ENCODE results near the gene USP17L25. TPM values are rescaled to one million over a fixed set of nuclear protein-coding genes. Genes with fewer than 3 reads are reported as not detected.

USP17L25 gene
- total and polyA plus RNA-seq, 3 donors from 2014 or later, result not detected

Other genes with a start within 250 kb of the USP17L25 start
- not detected for gene FAM90A26, start 159.5 kb upstream of the USP17L25 start, total RNA-seq
- not detected for gene FAM90A26, start 159.5 kb upstream of the USP17L25 start, polyA plus RNA-seq (ENCODE audit: insufficient read depth, low read depth, low replicate concordance)
- gene USP17L10, start 119.3 kb upstream of the USP17L25 start, total RNA-seq, result not detected
- gene USP17L10, start 119.3 kb upstream of the USP17L25 start, polyA plus RNA-seq (ENCODE audit: insufficient read depth, low read depth, low replicate concordance), result not detected
- not detected for gene USP17L11, start 114.5 kb upstream of the USP17L25 start, total RNA-seq
- not detected for gene USP17L11, start 114.5 kb upstream of the USP17L25 start, polyA plus RNA-seq (ENCODE audit: insufficient read depth, low read depth, low replicate concordance)
- gene USP17L12, start 109.8 kb upstream of the USP17L25 start, total RNA-seq, result not detected
- gene USP17L12, start 109.8 kb upstream of the USP17L25 start, polyA plus RNA-seq (ENCODE audit: insufficient read depth, low read depth, low replicate concordance), result not detected
- gene USP17L13, start 105.0 kb upstream of the USP17L25 start, total RNA-seq, result not detected
- gene USP17L13, start 105.0 kb upstream of the USP17L25 start, polyA plus RNA-seq (ENCODE audit: insufficient read depth, low read depth, low replicate concordance), result not detected
- gene USP17L15, start 95.5 kb upstream of the USP17L25 start, total RNA-seq, result not detected
- not detected for gene USP17L15, start 95.5 kb upstream of the USP17L25 start, polyA plus RNA-seq (ENCODE audit: insufficient read depth, low read depth, low replicate concordance)
- gene USP17L17, start 86.0 kb upstream of the USP17L25 start, total RNA-seq, result not detected
- gene USP17L17, start 86.0 kb upstream of the USP17L25 start, polyA plus RNA-seq (ENCODE audit: insufficient read depth, low read depth, low replicate concordance), result not detected
- gene USP17L18, start 81.3 kb upstream of the USP17L25 start, total RNA-seq, result not detected
- gene USP17L18, start 81.3 kb upstream of the USP17L25 start, polyA plus RNA-seq (ENCODE audit: insufficient read depth, low read depth, low replicate concordance), result not detected
- not detected for gene USP17L19, start 76.5 kb upstream of the USP17L25 start, total RNA-seq
- not detected for gene USP17L19, start 76.5 kb upstream of the USP17L25 start, polyA plus RNA-seq (ENCODE audit: insufficient read depth, low read depth, low replicate concordance)
- gene USP17L20, start 71.8 kb upstream of the USP17L25 start, total RNA-seq, result not detected
- not detected for gene USP17L20, start 71.8 kb upstream of the USP17L25 start, polyA plus RNA-seq (ENCODE audit: insufficient read depth, low read depth, low replicate concordance)
- gene USP17L21, start 67.0 kb upstream of the USP17L25 start, total RNA-seq, result not detected
- gene USP17L21, start 67.0 kb upstream of the USP17L25 start, polyA plus RNA-seq (ENCODE audit: insufficient read depth, low read depth, low replicate concordance), result not detected
- gene USP17L22, start 62.3 kb upstream of the USP17L25 start, total RNA-seq, result not detected
- not detected for gene USP17L22, start 62.3 kb upstream of the USP17L25 start, polyA plus RNA-seq (ENCODE audit: insufficient read depth, low read depth, low replicate concordance)
- gene USP17L24, start 4.7 kb upstream of the USP17L25 start, total RNA-seq, result not detected
- not detected for gene USP17L24, start 4.7 kb upstream of the USP17L25 start, polyA plus RNA-seq (ENCODE audit: insufficient read depth, low read depth, low replicate concordance)
- not detected for gene USP17L26, start 4.7 kb downstream of the USP17L25 start, total RNA-seq
- gene USP17L26, start 4.7 kb downstream of the USP17L25 start, polyA plus RNA-seq (ENCODE audit: insufficient read depth, low read depth, low replicate concordance), result not detected
- not detected for gene USP17L5, start 9.5 kb downstream of the USP17L25 start, total RNA-seq
- gene USP17L5, start 9.5 kb downstream of the USP17L25 start, polyA plus RNA-seq (ENCODE audit: insufficient read depth, low read depth, low replicate concordance), result not detected
- gene USP17L27, start 14.2 kb downstream of the USP17L25 start, total RNA-seq, result not detected
- gene USP17L27, start 14.2 kb downstream of the USP17L25 start, polyA plus RNA-seq (ENCODE audit: insufficient read depth, low read depth, low replicate concordance), result not detected
- gene USP17L28, start 19.0 kb downstream of the USP17L25 start, total RNA-seq, result not detected
- not detected for gene USP17L28, start 19.0 kb downstream of the USP17L25 start, polyA plus RNA-seq (ENCODE audit: insufficient read depth, low read depth, low replicate concordance)
- not detected for gene USP17L29, start 23.7 kb downstream of the USP17L25 start, total RNA-seq
- not detected for gene USP17L29, start 23.7 kb downstream of the USP17L25 start, polyA plus RNA-seq (ENCODE audit: insufficient read depth, low read depth, low replicate concordance)
- not detected for gene USP17L30, start 33.2 kb downstream of the USP17L25 start, total RNA-seq
- not detected for gene USP17L30, start 33.2 kb downstream of the USP17L25 start, polyA plus RNA-seq (ENCODE audit: insufficient read depth, low read depth, low replicate concordance)
- not detected for gene DEFB131A, start 114.5 kb downstream of the USP17L25 start, total RNA-seq
- gene DEFB131A, start 114.5 kb downstream of the USP17L25 start, polyA plus RNA-seq (ENCODE audit: insufficient read depth, low read depth, low replicate concordance), result not detected